ENCODE data around the gene HTR5A. TPM values are rescaled to one million over a fixed set of nuclear protein-coding genes. Genes with fewer than 3 reads are reported as not detected.
A peak's percentile ranks its signal among the peaks of the same experiment; 100 is the strongest.

The HTR5A gene
- total RNA-seq, 4 donors from 2014 or later: not detected

- Histone ChIP-seq H3K36me3 (no peaks in the 10 kb centered on the region), H3K4me3 (no peak overlapping the region), H3K27me3 (peaks cover 20% of the 10 kb centered on the region), H3K4me1 (no peaks in the 10 kb centered on the region), H3K27ac (no peak overlapping the region), H3K9me3 (no peaks in the 10 kb centered on the region)
- 56% methylated on average over 20 of the region's 20 CpGs for WGBS
- TF ChIP-seq EP300 (IDR thresholded peaks at IDR 0.05) (no peak), POLR2AphosphoS5 (IDR thresholded peaks at IDR 0.05) (no peak), CTCF (IDR thresholded peaks at IDR 0.05) (no peak), POLR2A (IDR thresholded peaks at IDR 0.05) (no peak)
- DNase-seq (ENCODE audit: low spot score in 2 of 2): no peak
These were observed 38.2 kb downstream of the HTR5A start for GRCh38 chr7:155108144-155108901.

GRCh38 chr7:155109121-155109520 is 39.0 kb downstream of the HTR5A start:
- peaks cover 12% of the 10 kb centered on the region for H3K27me3 ChIP-seq
- TF ChIP-seq CTCF (IDR thresholded peaks at IDR 0.05) (no peak), POLR2A (IDR thresholded peaks at IDR 0.05) (no peak), EP300 (IDR thresholded peaks at IDR 0.05) (no peak), POLR2AphosphoS5 (IDR thresholded peaks at IDR 0.05) (no peak)
- DNase-seq (ENCODE audit: low spot score in 2 of 2): no peak
- 25% methylated on average over 4 of the region's 4 CpGs for WGBS
- no peaks in the 10 kb centered on the region for H3K36me3 ChIP-seq
- H3K4me3 ChIP-seq: no peak overlapping the region
- no peaks in the 10 kb centered on the region for H3K9me3 ChIP-seq
- H3K4me1 ChIP-seq: no peaks in the 10 kb centered on the region
- H3K27ac ChIP-seq: no peak overlapping the region

- Histone ChIP-seq H3K4me1 (no peaks in the 10 kb centered on the region), H3K27me3 (no peaks in the 10 kb centered on the region), H3K9me3 (no peaks in the 10 kb centered on the region), H3K36me3 (no peaks in the 10 kb centered on the region), H3K4me3 (no peak overlapping the region), H3K27ac (no peak overlapping the region)
- 81% methylated on average over 5 of the region's 5 CpGs for WGBS
- no peak for TF ChIP-seq EP300 (IDR thresholded peaks at IDR 0.05)
- no peak for TF ChIP-seq CTCF (IDR thresholded peaks at IDR 0.05)
- TF ChIP-seq POLR2A (IDR thresholded peaks at IDR 0.05): no peak
- TF ChIP-seq POLR2AphosphoS5 (IDR thresholded peaks at IDR 0.05): no peak
- DNase-seq (ENCODE audit: low spot score in 2 of 2): no peak
These were observed 45.2 kb downstream of the HTR5A start for GRCh38 chr7:155115288-155115687.

- TF ChIP-seq POLR2AphosphoS5 (IDR thresholded peaks at IDR 0.05) (no peak), EP300 (IDR thresholded peaks at IDR 0.05) (no peak), CTCF (IDR thresholded peaks at IDR 0.05) (no peak), POLR2A (IDR thresholded peaks at IDR 0.05) (no peak)
- peak in 1 of 2 donors; percentile 21 for DNase-seq (ENCODE audit: low spot score in 2 of 2)
- H3K9me3 ChIP-seq: no peaks in the 10 kb centered on the region
- WGBS: 85% methylated on average over 7 of the region's 7 CpGs
- no peak overlapping the region for H3K4me3 ChIP-seq
- no peak overlapping the region for H3K27ac ChIP-seq
- H3K4me1 ChIP-seq: no peaks in the 10 kb centered on the region
- H3K36me3 ChIP-seq: no peaks in the 10 kb centered on the region
- no peaks in the 10 kb centered on the region for H3K27me3 ChIP-seq
These were observed 49.8 kb downstream of the HTR5A start for GRCh38 chr7:155119801-155120382.

GRCh38 chr7:155120460-155120859 is 50.3 kb downstream of the HTR5A start:
- TF ChIP-seq POLR2AphosphoS5 (IDR thresholded peaks at IDR 0.05): no peak
- TF ChIP-seq CTCF (IDR thresholded peaks at IDR 0.05): no peak
- no peak for TF ChIP-seq POLR2A (IDR thresholded peaks at IDR 0.05)
- no peak for TF ChIP-seq EP300 (IDR thresholded peaks at IDR 0.05)
- WGBS: 94% methylated on average over 4 of the region's 4 CpGs

More at GRCh38 chr7:155120460-155120859, 50.3 kb downstream of the HTR5A start:
- Histone ChIP-seq H3K9me3 (no peaks in the 10 kb centered on the region), H3K4me1 (no peaks in the 10 kb centered on the region), H3K27me3 (peaks cover 3% of the 10 kb centered on the region), H3K4me3 (no peak overlapping the region), H3K36me3 (no peaks in the 10 kb centered on the region), H3K27ac (no peak overlapping the region)
- no peak for DNase-seq (ENCODE audit: low spot score in 2 of 2)
